K562 (cell line): ENCODE data around the gene PNKD. TPM values are rescaled to one million over a fixed set of nuclear protein-coding genes. Genes with fewer than 3 reads are reported as not detected.

ENCODE experiments used
- ATAC-seq: fragments of 200-7000 bp; cut with Tn5 transposase; 3 replicates; pipeline ENCODE4 v1.9.1; 2020; ENCODE audit warnings: moderate library complexity
- BruUV-seq: library from RNA; stranded (reverse); fragments of 400-500 nt; replicated peaks from 2 replicates; lab custom pipeline; 2021; lab: Mats Ljungman, UMichigan
- CTCF ChIA-PET: fragments of 300-600 bp; formaldehyde crosslinking; extraction: SDS; loops from one replicate; lab custom pipeline; 2021; ENCODE audit warnings: low intra/inter-chr PET ratio; lab: Yijun Ruan, JAX
- POLR2A ChIA-PET: fragments of 300-600, 350-650 bp; sonication (Branson Sonifier 250); formaldehyde crosslinking; extraction: SDS; loops from one replicate; lab custom pipeline; 2021; ENCODE audit warnings: antibody characterized with exemption, inconsistent platforms; lab: Yijun Ruan, JAX
- DNase-seq, 4 experiments: peaks; one replicate each; pipeline versions ENCODE4 v3.0.0 to v3.0.0-alpha.2; 2011 to 2018; ENCODE audit warnings: low spot score in 3 of 4, mixed read lengths in 3 of 4; ENCODE audit errors: extremely low read depth in 1 of 4
- FAIRE-seq: peaks from 2 replicates; lab custom pipeline; 2011; peaks lifted over from hg19 to GRCh38; lab: Jason Lieb, UNC
- H2AFZ ChIP-seq: 2 replicates; pipeline ENCODE4 v1.6.0; 2011; ENCODE audit warnings: low read depth, low read length, control low read depth, inconsistent platforms
- H3K27ac ChIP-seq: fragments of 200-600 bp; 3 replicates; pipeline ENCODE4 v1.8.0; 2011; ENCODE audit warnings: low read depth, mild to moderate bottlenecking, control low read depth, inconsistent platforms, low read length, moderate library complexity, mixed read lengths; ENCODE audit errors: extremely low read depth
- H3K27me3 ChIP-seq, 2 experiments: fragments of 300-600 bp in 1 of 2; 2 replicates in 1 of 2; 3 replicates in 1 of 2; pipeline versions ENCODE4 v1.6.0 to v1.8.0; 2011; ENCODE audit warnings: inconsistent platforms in 2 of 2, low read length in 2 of 2, mild to moderate bottlenecking in 1 of 2, mixed read lengths in 1 of 2, moderate library complexity in 1 of 2; ENCODE audit not compliant: control insufficient read depth in 2 of 2, insufficient read depth in 2 of 2
- H3K36me3 ChIP-seq: fragments of 300-600 bp; 3 replicates; pipeline ENCODE4 v1.8.0; 2011; ENCODE audit warnings: mild to moderate bottlenecking, low read length, inconsistent platforms; ENCODE audit not compliant: control insufficient read depth, insufficient read depth
- H3K4me1 ChIP-seq, 2 experiments: fragments of 200-600 bp in 1 of 2; replicated peaks in 1 of 2; 2 replicates in 1 of 2; 3 replicates in 1 of 2; pipeline versions ENCODE4 v1.5.1 to v1.8.0; 2011; ENCODE audit warnings: inconsistent platforms in 2 of 2, low read length in 2 of 2, mild to moderate bottlenecking in 1 of 2, mixed read lengths in 1 of 2, moderate library complexity in 1 of 2; ENCODE audit not compliant: control insufficient read depth in 2 of 2, insufficient read depth in 2 of 2
- H3K4me2 ChIP-seq: 2 replicates; pipeline ENCODE4 v1.6.1; 2011; ENCODE audit warnings: low read length, control low read depth, inconsistent platforms, mixed read lengths; ENCODE audit not compliant: insufficient read depth
- H3K4me3 ChIP-seq: fragments of 200-600 bp; sonication (generic), shearing (Covaris generic); 2 replicates; pipeline ENCODE4 v1.5.1; 2016; ENCODE audit warnings: control low read depth, inconsistent platforms
- H3K79me2 ChIP-seq: fragments of 200-600 bp; 3 replicates; pipeline ENCODE4 v1.8.0; 2011; ENCODE audit warnings: low read length, inconsistent platforms; ENCODE audit not compliant: control insufficient read depth, insufficient read depth
- H3K9ac ChIP-seq, 2 experiments: 2 replicates each; pipeline versions ENCODE4 v1.6.0 to v1.6.1; 2011; ENCODE audit warnings: low read depth in 2 of 2, low read length in 2 of 2, control low read depth in 1 of 2, inconsistent platforms in 1 of 2, mild to moderate bottlenecking in 1 of 2, mixed read lengths in 1 of 2; ENCODE audit not compliant: insufficient read depth in 1 of 2
- H3K9me1 ChIP-seq: one replicate; pipeline ENCODE4 v1.6.0; 2011; ENCODE audit warnings: inconsistent platforms, mild to moderate bottlenecking, low read length, moderate library complexity; ENCODE audit not compliant: control insufficient read depth, insufficient read depth
- H3K9me3 ChIP-seq: replicated peaks from 2 replicates; pipeline ENCODE4 v1.5.1; 2011; ENCODE audit warnings: low read depth, low read length, inconsistent platforms; ENCODE audit not compliant: control insufficient read depth, insufficient read depth
- H4K20me1 ChIP-seq: replicated peaks from 2 replicates; pipeline ENCODE4 v1.6.1; 2011; ENCODE audit warnings: low read length, inconsistent platforms, mixed read lengths; ENCODE audit not compliant: control insufficient read depth, insufficient read depth
- E2F5 ChIP-seq: sonication (generic); formaldehyde crosslinking; IDR thresholded peaks from 2 replicates; pipeline ENCODE4 v1.8.0; 2022; ENCODE audit warnings: mild to moderate bottlenecking, missing genetic modification reagents
- HCFC1 ChIP-seq: IDR thresholded peaks from 2 replicates; pipeline ENCODE4 v1.6.1; 2012; ENCODE audit warnings: low read depth, low read length, improper control_type of control experiment
- HES1 ChIP-seq: fragments of 450-650 bp; IDR thresholded peaks from 2 replicates; pipeline ENCODE4 v1.6.1; 2016; ENCODE audit warnings: low read depth, mild to moderate bottlenecking, moderate library complexity
- HIVEP1 ChIP-seq: fragments of 250-450 bp; sonication (Bioruptor Pico); IDR thresholded peaks from 2 replicates; pipeline ENCODE4 v1.4.0; 2020; ENCODE audit warnings: mild to moderate bottlenecking
- HSF4 ChIP-seq: fragments of 250-450 bp; sonication (Bioruptor Pico); IDR thresholded peaks from 2 replicates; pipeline ENCODE4 v2.1.2; 2022; ENCODE audit warnings: mild to moderate bottlenecking, moderate library complexity, borderline replicate concordance
- MLX ChIP-seq, 2 experiments: fragments of 450-650 bp in 1 of 2; sonication (generic) in 1 of 2; formaldehyde crosslinking; conservative IDR thresholded peaks; 2 replicates each; pipeline versions ENCODE4 v1.4.0 to v1.8.1; 2020 to 2022; ENCODE audit warnings: mild to moderate bottlenecking in 1 of 2, missing genetic modification reagents in 1 of 2
- MTA1 ChIP-seq: fragments of 450-650 bp; IDR thresholded peaks from 2 replicates; pipeline ENCODE4 v1.6.1; 2017; ENCODE audit warnings: borderline replicate concordance
- NFRKB ChIP-seq: fragments of 450-650 bp; IDR thresholded peaks from 2 replicates; pipeline ENCODE4 v1.6.1; 2016; ENCODE audit warnings: low read depth
- SIX5 ChIP-seq, 2 experiments: IDR thresholded peaks; 2 replicates each; pipeline ENCODE4 v1.6.1; 2011; ENCODE audit warnings: low read length in 2 of 2, borderline replicate concordance in 1 of 2, low read depth in 1 of 2, mild to moderate bottlenecking in 1 of 2, moderate library complexity in 1 of 2; ENCODE audit not compliant: insufficient read depth in 1 of 2
- TBP ChIP-seq: optimal IDR thresholded peaks from 2 replicates; pipeline ENCODE3; 2011; ENCODE audit warnings: low read depth, low read length, improper control_type of control experiment
- U2AF2 ChIP-seq: fragments of 200-400 bp; formaldehyde crosslinking; optimal IDR thresholded peaks from 2 replicates; pipeline ENCODE3; 2017; ENCODE audit warnings: low read depth, mild to moderate bottlenecking, low read length
- ZMIZ1 ChIP-seq, 2 experiments: fragments of 150-350 bp in 1 of 2; IDR thresholded peaks; 2 replicates each; pipeline ENCODE4 v1.6.1; 2012 to 2016; ENCODE audit warnings: low read depth in 2 of 2, low read length in 2 of 2, mild to moderate bottlenecking in 1 of 2, moderate library complexity in 1 of 2
- ZNF143 ChIP-seq: sonication (generic); formaldehyde crosslinking; IDR thresholded peaks from 2 replicates; pipeline ENCODE4 v1.9.0; 2022; ENCODE audit warnings: mild to moderate bottlenecking, missing genetic modification reagents
- ZNF212 ChIP-seq: fragments of 450-650 bp; formaldehyde crosslinking; IDR thresholded peaks from 2 replicates; pipeline ENCODE4 v1.4.0; 2020; ENCODE audit warnings: mild to moderate bottlenecking
- ZNF586 ChIP-seq: fragments of 450-650 bp; formaldehyde crosslinking; conservative IDR thresholded peaks from 2 replicates; pipeline ENCODE4 v1.4.0; 2020; ENCODE audit warnings: mild to moderate bottlenecking, moderate library complexity
- WGBS: fragments of 100-300 bp; shearing (Covaris generic); methylation state at CpG from one replicate; pipeline ENCODE4 v1.1.6; 2016; ENCODE audit warnings: low coverage, mixed read lengths; ENCODE audit not compliant: insufficient coverage; ENCODE audit errors: missing lambda C conversion rate; 5-methylcytosine and 5-hydroxymethylcytosine counted together
- in situ Hi-C: fragments of 300-500 bp; cut with MboI; formaldehyde crosslinking; loops from 4 replicates; pipeline ENCODE4 v1.15.0; 2018; ENCODE audit warnings: inconsistent platforms, mixed read lengths
- intact Hi-C: fragments of 100-400 bp; cut with micrococcal nuclease; formaldehyde crosslinking; loops from 2 replicates; pipeline ENCODE4 v1.14.2; 2022
- polyA plus RNA-seq, 8 experiments: library from polyadenylated mRNA; depleted of rRNA in 4 of 8; stranded (reverse) in 5 of 8; unstranded in 3 of 8; fragments of >200 nt; fragmentation: Nextera tagmentation in 2 of 8; fragmentation: Illumina TruSeq in 1 of 8; extraction: Ambion mirVana in 2 of 8; extraction: Trizol in 1 of 8; gene quantifications; 2 replicates each; pipeline versions ENCODE4 v1.2.1 to v1.2.3, GENCODE V29; 2011 to 2014; ENCODE audit warnings: inconsistent platforms in 1 of 8, missing spikeins in 1 of 8
- total RNA-seq, 7 experiments: library from RNA; depleted of rRNA in 6 of 7; stranded (reverse); fragments of >200 nt in 6 of 7; fragmentation: Illumina TruSeq in 2 of 7; extraction: Trizol in 2 of 7; gene quantifications; 2 replicates each; pipeline versions ENCODE4 v1.2.1 to v1.2.3, GENCODE V29; 2011 to 2021; ENCODE audit warnings: low replicate concordance in 1 of 7

PNKD gene
- total and polyA plus RNA-seq, 9 of the 15 experiments (the other 6 are each of a cell fraction or from before 2014, with no cell fraction given) = 26.0 to 105 (median 60.1) TPM

GRCh38 chr2:218343591-218343990 is 73.3 kb downstream of the PNKD start:
- Histone ChIP-seq H3K9me3 (no peaks in the 10 kb centered on the region), H3K4me2 (no peak overlapping the region), H3K36me3 (peaks cover 16% of the 10 kb centered on the region; the same call in 1 of the 3 replicates), H4K20me1 (no peaks in the 10 kb centered on the region), H3K9ac (peak overlapping the region in 1 of 2 experiments; percentile 36; a peak in 1 of 4 replicates), H3K4me1 (peaks cover 0 to 8% of the 10 kb centered on the region in 2 experiments; a peak in 3 of 5 replicates), H2AFZ (no peak overlapping the region), H3K27me3 (no peaks in the 10 kb centered on the region), H3K9me1 (no peaks in the 10 kb centered on the region), H3K4me3 (no peak overlapping the region), H3K79me2 (no peaks in the 10 kb centered on the region), H3K27ac (no peak overlapping the region)
- ATAC-seq (peak; percentile 55; the same call in 1 of the 3 replicates), DNase-seq (no peak), FAIRE-seq (no peak)
- 80% methylated on average over 2 of the region's 3 CpGs for WGBS
- CTCF ChIA-PET = no interaction called here
- intact Hi-C loops = no loop called here
- TF ChIP-seq HSF4 (CRISPR knock-in tag) = no peak
- TF ChIP-seq HIVEP1 (CRISPR knock-in tag) = no peak
- TF ChIP-seq ZNF212 (CRISPR knock-in tag) = no peak
- TF ChIP-seq SIX5 (IDR thresholded peaks at IDR 0.05; ENCODE audit: borderline replicate concordance in 1 of 2, insufficient read depth in 1 of 2, low read depth in 1 of 2, low read length in 2 of 2) = no peak
- TF ChIP-seq TBP = no peak
- TF ChIP-seq U2AF2 = no peak
- TF ChIP-seq MLX (CRISPR knock-in tag; conservative IDR thresholded peaks at IDR 0.05) = no peak
- no peak for TF ChIP-seq HCFC1
- TF ChIP-seq ZNF586 (CRISPR knock-in tag) = no peak
- no peak for TF ChIP-seq ZNF143 (CRISPR knock-in tag)
- TF ChIP-seq NFRKB = no peak
- no peak for TF ChIP-seq HES1
- no peak for TF ChIP-seq ZMIZ1 (IDR thresholded peaks at IDR 0.05; ENCODE audit: low read depth in 2 of 2, low read length in 2 of 2)
- TF ChIP-seq E2F5 = no peak
- no peak for TF ChIP-seq MTA1
- POLR2A ChIA-PET = interaction anchor here (1.1 to 1.3 kb wide), 2 partner anchors 10 to 16 kb away, joined by 3 to 7 read pairs; no protein-coding TSS in a partner anchor
- in situ Hi-C loops = no loop called here
- BruUV-seq = no TSS peak
